ENCODE measurements around the gene FNBP1. TPM values are rescaled to one million over a fixed set of nuclear protein-coding genes. Genes with fewer than 3 reads are reported as not detected.
A peak's percentile ranks its signal among the peaks of the same experiment; 100 is the strongest.

Gene FNBP1
- total RNA-seq, 4 donors from 2014 or later = 13.3 to 30.0 (median 17.9) TPM

DNA sequence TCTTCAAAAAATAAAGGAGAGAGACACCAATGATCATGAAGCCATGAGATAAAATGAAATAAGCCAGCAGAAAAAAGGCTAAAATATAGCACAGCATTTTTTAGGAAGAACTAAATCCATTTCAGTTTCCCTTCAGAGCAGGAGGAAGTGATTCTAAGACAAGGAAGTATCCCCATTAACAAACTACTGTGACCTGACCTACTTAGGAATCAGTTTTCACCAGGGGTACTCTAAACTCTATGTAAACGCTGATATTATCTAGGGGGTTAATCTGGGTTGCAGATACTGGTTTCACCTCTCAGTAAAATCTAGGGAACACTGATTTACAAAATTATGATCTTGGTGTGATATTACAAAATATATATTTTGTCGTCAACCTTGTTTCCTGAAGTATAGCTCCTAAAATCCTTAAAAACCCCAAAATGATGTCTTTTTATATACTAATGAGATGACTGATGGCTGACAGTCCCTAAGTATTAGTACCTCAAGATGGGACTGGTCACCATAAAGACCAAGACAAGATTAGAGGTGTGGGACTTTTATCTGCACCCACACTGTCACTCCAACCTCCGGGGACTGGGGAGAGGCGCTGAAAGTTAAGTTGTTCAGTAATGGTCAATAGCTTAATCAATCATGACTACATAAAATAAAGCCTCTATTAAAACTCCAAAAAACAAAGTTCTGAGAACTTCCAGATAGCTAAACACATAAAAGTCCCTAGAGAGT, 2.9 kb upstream of the FNBP1 start:
- no peak for ATAC-seq
- Histone ChIP-seq H3K4me3 (no peak overlapping the region), H3K4me1 (peaks cover 13 to 18% of the 10 kb centered on the region in 2 donors), H3K9me3 (no peaks in the 10 kb centered on the region), H3K36me3 (no peaks in the 10 kb centered on the region), H3K27me3 (no peaks in the 10 kb centered on the region), H3K27ac (no peak overlapping the region)
- in situ Hi-C loops (cut with MboI; ENCODE audit: low sequenced_read_pairs in 4 of 4) = no loop called here
- TF ChIP-seq, protein P1, sequence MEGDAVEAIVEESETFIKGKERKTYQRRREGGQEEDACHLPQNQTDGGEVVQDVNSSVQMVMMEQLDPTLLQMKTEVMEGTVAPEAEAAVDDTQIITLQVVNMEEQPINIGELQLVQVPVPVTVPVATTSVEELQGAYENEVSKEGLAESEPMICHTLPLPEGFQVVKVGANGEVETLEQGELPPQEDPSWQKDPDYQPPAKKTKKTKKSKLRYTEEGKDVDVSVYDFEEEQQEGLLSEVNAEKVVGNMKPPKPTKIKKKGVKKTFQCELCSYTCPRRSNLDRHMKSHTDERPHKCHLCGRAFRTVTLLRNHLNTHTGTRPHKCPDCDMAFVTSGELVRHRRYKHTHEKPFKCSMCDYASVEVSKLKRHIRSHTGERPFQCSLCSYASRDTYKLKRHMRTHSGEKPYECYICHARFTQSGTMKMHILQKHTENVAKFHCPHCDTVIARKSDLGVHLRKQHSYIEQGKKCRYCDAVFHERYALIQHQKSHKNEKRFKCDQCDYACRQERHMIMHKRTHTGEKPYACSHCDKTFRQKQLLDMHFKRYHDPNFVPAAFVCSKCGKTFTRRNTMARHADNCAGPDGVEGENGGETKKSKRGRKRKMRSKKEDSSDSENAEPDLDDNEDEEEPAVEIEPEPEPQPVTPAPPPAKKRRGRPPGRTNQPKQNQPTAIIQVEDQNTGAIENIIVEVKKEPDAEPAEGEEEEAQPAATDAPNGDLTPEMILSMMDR (IDR thresholded peaks at IDR 0.05 in 4 of 5, conservative IDR thresholded peaks at IDR 0.05 in 1 of 5) = no peak
- no peak for TF ChIP-seq POLR2A (IDR thresholded peaks at IDR 0.05)
- DNase-seq = no peak
- intact Hi-C loops (cut with DNase I; ENCODE audit: low total_unique reads) = no loop called here

DNA sequence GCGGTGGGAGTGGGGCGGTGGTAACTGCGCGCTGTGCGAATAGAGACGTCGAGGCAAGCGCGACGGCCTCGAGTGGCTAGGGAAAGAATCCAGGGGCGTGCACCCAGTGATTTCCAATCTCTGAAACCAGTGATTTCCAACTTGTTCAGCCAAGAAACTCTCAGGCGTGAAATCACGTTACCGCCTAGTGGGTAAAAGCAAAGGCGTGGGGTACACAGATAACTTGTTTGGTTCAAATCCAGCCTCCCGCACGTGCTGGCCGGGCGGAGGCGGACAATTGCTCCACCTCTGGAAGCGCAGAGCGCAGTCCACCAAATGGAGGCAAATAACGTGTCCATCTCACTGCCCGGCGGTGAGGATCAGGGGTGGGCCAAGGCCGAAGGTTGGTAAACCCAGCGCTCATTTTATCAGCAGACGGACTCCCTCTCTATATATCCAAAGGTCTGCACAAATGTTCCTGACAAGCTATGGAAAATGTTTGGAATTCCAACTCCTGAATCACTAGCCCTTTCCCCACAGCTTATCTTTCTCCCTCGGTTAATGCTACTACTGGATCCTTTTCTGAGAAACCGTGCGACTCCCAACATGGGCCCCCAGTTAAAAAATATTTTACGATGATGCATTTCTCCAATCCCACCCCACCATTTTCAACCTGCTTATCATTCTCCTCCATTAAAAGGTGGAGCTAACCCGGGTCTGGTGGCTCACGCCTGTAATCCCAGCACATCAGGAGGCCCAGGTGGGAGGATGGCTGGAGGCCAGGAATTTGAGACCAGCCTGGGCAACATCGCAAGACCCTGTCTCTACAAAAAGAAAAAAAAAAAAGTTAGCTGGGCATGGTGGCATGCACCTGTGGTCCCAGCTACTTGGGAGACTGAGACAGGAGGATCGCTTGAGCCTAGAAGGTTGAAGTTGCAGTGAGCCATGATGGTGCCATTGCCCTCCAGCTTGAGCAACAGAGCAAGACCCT, 950 bp upstream of the FNBP1 start:
- H3K27me3 ChIP-seq = no peaks in the 10 kb centered on the region
- H3K4me1 ChIP-seq = peaks cover 20 to 23% of the 10 kb centered on the region in 2 donors
- H3K27ac ChIP-seq = peak overlapping the region; percentile 92 to 98 (median 94)
- no peaks in the 10 kb centered on the region for H3K9me3 ChIP-seq
- H3K36me3 ChIP-seq = no peaks in the 10 kb centered on the region
- TF ChIP-seq, protein P1 (IDR thresholded peaks at IDR 0.05 in 4 of 5, conservative IDR thresholded peaks at IDR 0.05 in 1 of 5) = peak in 3 of 5 experiments; percentile 20 to 43 (median 22)
- no peak for TF ChIP-seq POLR2A (IDR thresholded peaks at IDR 0.05)
- H3K4me3 ChIP-seq = peak overlapping the region; percentile 85 to 94 (median 90)
- in situ Hi-C loops (cut with MboI; ENCODE audit: low sequenced_read_pairs in 4 of 4) (no loop called here), intact Hi-C loops (cut with DNase I; ENCODE audit: low total_unique reads) (loop anchor here (1.0 to 5.0 kb wide), 3 partner anchors 17 to 159 kb away; no protein-coding TSS in a partner anchor)
- ATAC-seq = peak; percentile 48 to 59
- peak; percentile 43 to 64 for DNase-seq

DNA sequence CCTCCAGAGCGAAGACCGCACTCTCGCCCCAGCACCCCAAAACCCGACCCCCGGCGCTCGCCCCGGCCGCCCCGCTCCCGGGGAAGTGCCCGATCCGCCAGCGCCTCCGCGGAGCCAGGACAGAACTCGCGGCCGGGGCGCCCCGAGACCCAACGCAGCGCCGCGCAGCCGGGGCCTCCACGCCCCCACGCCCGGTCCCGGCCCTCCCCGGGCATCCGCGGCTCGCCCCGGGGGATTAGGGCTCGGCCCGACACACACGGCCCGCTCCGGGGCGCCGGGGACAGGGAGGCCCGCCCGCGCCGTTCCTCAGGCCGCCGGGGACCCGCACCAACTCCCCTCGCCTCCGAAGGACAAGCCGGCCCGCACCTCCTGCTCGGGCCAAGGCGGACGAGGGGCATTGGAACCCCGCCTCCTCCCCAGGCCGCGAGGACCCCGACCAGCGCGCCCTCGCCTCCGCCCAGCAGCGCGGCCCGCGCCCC, 544 bp downstream of the FNBP1 start:
- Histone ChIP-seq H3K4me1 (peaks cover 20 to 23% of the 10 kb centered on the region in 2 donors), H3K27me3 (no peaks in the 10 kb centered on the region), H3K4me3 (peak overlapping the region; percentile 85 to 94 (median 90)), H3K9me3 (no peaks in the 10 kb centered on the region), H3K36me3 (no peaks in the 10 kb centered on the region), H3K27ac (peak overlapping the region; percentile 92 to 98 (median 94))
- intact Hi-C loops (cut with DNase I; ENCODE audit: low total_unique reads) (loop anchor here (2.0 to 5.0 kb wide), 2 partner anchors 16 to 80 kb away; no protein-coding TSS in a partner anchor), in situ Hi-C loops (cut with MboI; ENCODE audit: low sequenced_read_pairs in 4 of 4) (no loop called here)
- no peak for DNase-seq
- TF ChIP-seq, protein P1 (IDR thresholded peaks at IDR 0.05 in 4 of 5, conservative IDR thresholded peaks at IDR 0.05 in 1 of 5) = no peak
- no peak for TF ChIP-seq POLR2A (IDR thresholded peaks at IDR 0.05)
- ATAC-seq = peak; percentile 25 to 41

DNA sequence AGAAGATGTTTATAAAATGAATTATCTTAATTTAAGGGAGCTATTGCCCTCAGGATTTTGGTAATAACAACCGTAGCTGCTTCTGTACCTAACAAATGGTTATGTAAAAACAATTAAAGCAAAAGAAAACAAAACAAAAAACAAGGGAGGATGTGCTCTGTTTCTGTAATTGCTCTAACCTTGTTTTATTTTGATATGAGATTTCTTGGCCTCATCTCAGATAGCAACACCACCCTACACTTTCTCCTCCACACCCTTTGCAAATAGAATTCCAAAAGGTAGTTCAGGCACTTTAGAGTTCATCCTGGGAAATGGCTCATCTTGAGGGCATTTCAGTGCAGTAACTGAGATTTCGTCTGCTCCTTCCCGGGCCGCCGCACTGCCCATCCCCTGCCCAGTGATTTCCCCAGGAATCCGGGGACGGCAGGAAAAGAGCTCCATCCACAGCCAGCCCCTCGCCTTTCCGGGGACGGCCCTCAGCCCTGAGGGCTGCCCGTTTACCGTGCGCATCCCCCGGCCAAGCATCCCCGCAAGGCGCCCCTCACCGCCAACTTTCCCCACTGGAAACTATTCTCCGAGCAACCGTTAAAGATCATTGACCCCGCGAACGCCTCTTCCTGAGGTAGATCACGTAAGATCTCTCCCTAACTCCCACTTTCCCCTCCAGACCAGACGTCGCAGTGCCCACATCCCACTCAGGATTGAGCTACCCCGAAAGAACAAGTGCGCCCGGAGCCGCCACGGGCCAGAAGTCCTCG, 1.2 kb downstream of the FNBP1 start:
- in situ Hi-C loops (cut with MboI; ENCODE audit: low sequenced_read_pairs in 4 of 4) (no loop called here), intact Hi-C loops (cut with DNase I; ENCODE audit: low total_unique reads) (loop anchor here (2.0 to 5.0 kb wide), 2 partner anchors 15 to 80 kb away; no protein-coding TSS in a partner anchor)
- H3K27ac ChIP-seq = peak overlapping the region; percentile 92 to 98 (median 94)
- H3K36me3 ChIP-seq = no peaks in the 10 kb centered on the region
- TF ChIP-seq, protein P1 (IDR thresholded peaks at IDR 0.05 in 4 of 5, conservative IDR thresholded peaks at IDR 0.05 in 1 of 5) = no peak
- TF ChIP-seq POLR2A (IDR thresholded peaks at IDR 0.05) = no peak
- peak overlapping the region; percentile 85 to 94 (median 90) for H3K4me3 ChIP-seq
- DNase-seq = no peak
- H3K27me3 ChIP-seq = no peaks in the 10 kb centered on the region
- no peak for ATAC-seq
- H3K4me1 ChIP-seq = peaks cover 20 to 23% of the 10 kb centered on the region in 2 donors
- no peaks in the 10 kb centered on the region for H3K9me3 ChIP-seq
